PC-9 (cell line): ENCODE results near the gene FAM131B. TPM values are rescaled to one million over a fixed set of nuclear protein-coding genes. Genes with fewer than 3 reads are reported as not detected.

Experiments
- BruUV-seq: library from RNA; stranded (reverse); fragments of 400-500 nt; replicated peaks from 2 replicates; lab custom pipeline; 2021; lab: Mats Ljungman, UMichigan
- CTCF ChIA-PET: fragments of 300-600 bp; sonication (Branson Sonifier 250); formaldehyde crosslinking; loops from one replicate; lab custom pipeline; 2022; ENCODE audit warnings: antibody characterized with exemption; lab: Charles Lee
- POLR2A ChIA-PET: fragments of 300-600 bp; sonication (Branson Sonifier 250); formaldehyde crosslinking; loops from one replicate; lab custom pipeline; 2022; ENCODE audit warnings: antibody characterized with exemption; ENCODE audit not compliant: unreplicated experiment; lab: Charles Lee
- DNase-seq, 2 experiments: peaks; one replicate each; pipeline versions ENCODE4 v3.0.0 to v3.0.0-alpha.2; 2015 to 2022; ENCODE audit warnings: mixed read lengths in 1 of 2
- H2AFZ ChIP-seq: fragments of 200-600 bp; sonication (generic); 2 replicates; pipeline ENCODE4 v1.8.1; 2017; ENCODE audit warnings: antibody characterized with exemption
- H3F3A ChIP-seq: fragments of 200-600 bp; sonication (generic); 2 replicates; pipeline ENCODE4 v1.8.1; 2017; ENCODE audit warnings: antibody characterized with exemption, mild to moderate bottlenecking, low read depth; ENCODE audit not compliant: insufficient read depth
- H3K27ac ChIP-seq: fragments of 200-600 bp; sonication (generic); 2 replicates; pipeline ENCODE4 v1.6.1; 2016; ENCODE audit warnings: mixed run types
- H3K27me3 ChIP-seq: fragments of 200-600 bp; sonication (generic); 2 replicates; pipeline ENCODE4 v1.6.1; 2016; ENCODE audit warnings: low read depth, mixed run types; ENCODE audit not compliant: insufficient read depth
- H3K36me3 ChIP-seq: fragments of 200-600 bp; sonication (generic); 2 replicates; pipeline ENCODE4 v1.6.1; 2016; ENCODE audit warnings: low read depth, mixed run types
- H3K4me1 ChIP-seq: fragments of 200-600 bp; sonication (generic); replicated peaks from 2 replicates; pipeline ENCODE4 v1.6.1; 2016; ENCODE audit warnings: mixed run types; ENCODE audit not compliant: insufficient read depth
- H3K4me2 ChIP-seq: fragments of 200-600 bp; sonication (generic); 2 replicates; pipeline ENCODE4 v1.6.1; 2017; ENCODE audit warnings: mixed run types
- H3K4me3 ChIP-seq: fragments of 200-600 bp; sonication (generic); 2 replicates; pipeline ENCODE4 v1.6.1; 2016; ENCODE audit warnings: mixed run types
- H3K79me2 ChIP-seq: fragments of 200-600 bp; sonication (generic); 2 replicates; pipeline ENCODE4 v1.6.1; 2017; ENCODE audit warnings: low read depth, mixed run types
- H3K9me2 ChIP-seq: fragments of 200-600 bp; sonication (generic); 2 replicates; pipeline ENCODE4 v1.8.1; 2017; ENCODE audit warnings: mild to moderate bottlenecking; ENCODE audit not compliant: insufficient read depth
- H3K9me3 ChIP-seq: fragments of 200-600 bp; sonication (generic); 2 replicates; pipeline ENCODE4 v1.8.1; 2016; ENCODE audit warnings: low read depth; ENCODE audit not compliant: insufficient read depth
- H4K20me1 ChIP-seq: fragments of 200-600 bp; sonication (generic); 2 replicates; pipeline ENCODE4 v1.8.1; 2017; ENCODE audit not compliant: insufficient read depth
- CTCF ChIP-seq: fragments of 200-600 bp; sonication (generic); conservative IDR thresholded peaks from 2 replicates; pipeline ENCODE4 v1.6.1; 2017; ENCODE audit warnings: mixed run types, antibody characterized with exemption, mild to moderate bottlenecking, moderate library complexity
- EZH2 ChIP-seq: fragments of 200-600 bp; sonication (generic); IDR thresholded peaks from 2 replicates; pipeline ENCODE4 v1.8.0; 2017; ENCODE audit warnings: antibody characterized with exemption, low read depth
- intact Hi-C: fragments of 100-400 bp; cut with micrococcal nuclease; formaldehyde crosslinking; loops from one replicate; pipeline ENCODE4 v1.10.0; 2022; ENCODE audit not compliant: unreplicated experiment
- total RNA-seq: library from RNA; stranded (reverse); gene quantifications from 2 replicates; pipeline ENCODE4 v1.2.3, GENCODE V29; 2021

FAM131B gene
- total RNA-seq, 1 experiment from 2014 or later, result 0.65 TPM

GRCh38 chr7:143352531-143353002, 9.9 kb downstream of the FAM131B start:
- POLR2A ChIA-PET, result no interaction called here

GRCh38 chr7:143351574-143351973, 10.9 kb downstream of the FAM131B start:
- no TSS peak for BruUV-seq
- POLR2A ChIA-PET, result no interaction called here

More at GRCh38 chr7:143352531-143353002, 9.9 kb downstream of the FAM131B start:
- no peaks in the 10 kb centered on the region for H3K79me2 ChIP-seq
- TF ChIP-seq EZH2 (no peak), CTCF (no peak)
- H3K27ac ChIP-seq, result no peak overlapping the region
- no peaks in the 10 kb centered on the region for H3K9me3 ChIP-seq
- H3K4me3 ChIP-seq, result no peak overlapping the region
- intact Hi-C loops, result no loop called here
- H2AFZ ChIP-seq, result no peak overlapping the region
- no peaks in the 10 kb centered on the region for H3K36me3 ChIP-seq
- no peaks in the 10 kb centered on the region for H4K20me1 ChIP-seq
- no peaks in the 10 kb centered on the region for H3K9me2 ChIP-seq
- peaks cover 24% of the 10 kb centered on the region for H3K27me3 ChIP-seq
- H3K4me1 ChIP-seq, result no peaks in the 10 kb centered on the region
- no peaks in the 10 kb centered on the region for H3F3A ChIP-seq
- BruUV-seq, result no TSS peak
- no peak overlapping the region for H3K4me2 ChIP-seq
- CTCF ChIA-PET, result no interaction called here
- no peak for DNase-seq

GRCh38 chr7:143351060-143351459, 11.5 kb downstream of the FAM131B start:
- Histone ChIP-seq H3K4me3 (no peak overlapping the region), H2AFZ (no peak overlapping the region), H3K36me3 (no peaks in the 10 kb centered on the region), H3K79me2 (no peaks in the 10 kb centered on the region), H3K27ac (no peak overlapping the region), H3K9me2 (no peaks in the 10 kb centered on the region), H4K20me1 (no peaks in the 10 kb centered on the region), H3K27me3 (peaks cover 23% of the 10 kb centered on the region), H3K4me2 (no peak overlapping the region), H3K4me1 (no peaks in the 10 kb centered on the region), H3F3A (no peaks in the 10 kb centered on the region), H3K9me3 (no peaks in the 10 kb centered on the region)
- no peak for DNase-seq
- intact Hi-C loops, result no loop called here
- CTCF ChIA-PET, result no interaction called here
- TF ChIP-seq EZH2 (no peak), CTCF (no peak)
- POLR2A ChIA-PET, result no interaction called here
- BruUV-seq, result no TSS peak

More at GRCh38 chr7:143351574-143351973, 10.9 kb downstream of the FAM131B start:
- intact Hi-C loops, result no loop called here
- Histone ChIP-seq H3K79me2 (no peaks in the 10 kb centered on the region), H3K9me2 (no peaks in the 10 kb centered on the region), H3K4me1 (no peaks in the 10 kb centered on the region), H3K27me3 (peaks cover 24% of the 10 kb centered on the region), H4K20me1 (no peaks in the 10 kb centered on the region), H3K4me3 (no peak overlapping the region), H3K27ac (no peak overlapping the region), H3K9me3 (no peaks in the 10 kb centered on the region), H2AFZ (no peak overlapping the region), H3K4me2 (no peak overlapping the region), H3F3A (no peaks in the 10 kb centered on the region), H3K36me3 (no peaks in the 10 kb centered on the region)
- DNase-seq, result no peak
- CTCF ChIA-PET, result no interaction called here
- TF ChIP-seq CTCF (no peak), EZH2 (no peak)
